Upper lobe of left lung (tissue), 4 donors: Measurements from ENCODE around the gene HMX3.
"Not testable (repeated sequence)": the region's sequence is repeated elsewhere in the genome, so short reads cannot be mapped to it uniquely, and the experiment has no call there.

ENCODE experiments used
- CTCF ChIP-seq, 6 experiments: fragments of 450-650 bp in 4 of 6; fragments of 200-600 bp in 2 of 6; sonication (generic) in 2 of 6; IDR thresholded peaks; one replicate each; pipeline ENCODE4 v1.5.1; 2016 to 2019; ENCODE audit warnings: antibody characterized with exemption in 6 of 6
- EP300 ChIP-seq, 4 donors: sonication (generic); formaldehyde crosslinking; IDR thresholded peaks; one replicate each; pipeline ENCODE4 v1.5.1; 2017; ENCODE audit warnings: antibody characterized with exemption in 4 of 4, control low read depth in 2 of 4
- POLR2A ChIP-seq, 4 donors: fragments of 450-650 bp; IDR thresholded peaks; one replicate each; pipeline ENCODE4 v1.5.1; 2016 to 2017; ENCODE audit warnings: antibody characterized with exemption in 4 of 4, mild to moderate bottlenecking in 2 of 4
- POLR2AphosphoS5 ChIP-seq, 2 donors: sonication (generic); formaldehyde crosslinking; IDR thresholded peaks; one replicate each; pipeline ENCODE4 v1.5.1; 2017; ENCODE audit warnings: antibody characterized with exemption in 2 of 2

GRCh38 chr10:123171616-123172015 is 35.8 kb downstream of the HMX3 start:
- not testable (repeated sequence) for TF ChIP-seq POLR2AphosphoS5, CTCF, POLR2A, EP300 (IDR thresholded peaks at IDR 0.05)
